GM23248 (cell line): Measurements from ENCODE around the gene TLE4.

ENCODE experiments used
- EZH2 ChIP-seq: fragments of 200-600 bp; sonication (generic); IDR thresholded peaks from 2 replicates; pipeline ENCODE4 v1.6.1; 2018; ENCODE audit warnings: antibody characterized with exemption, mild to moderate bottlenecking; ENCODE audit not compliant: insufficient read depth, poor library complexity, severe bottlenecking
- EZH2phosphoT487 ChIP-seq: fragments of 200-600 bp; sonication (generic); IDR thresholded peaks from 2 replicates; pipeline ENCODE4 v1.6.1; 2018; ENCODE audit warnings: antibody characterized with exemption, moderate library complexity, mild to moderate bottlenecking, low read depth; ENCODE audit not compliant: insufficient read depth

GRCh38 chr9:79572032-79572607 is 355 bp downstream of the TLE4 start:
- TF ChIP-seq EZH2 (no peak), EZH2phosphoT487 (no peak)
